AG09319 (cell line): ENCODE results near the gene MMP23B.
A peak's percentile ranks its signal among the peaks of the same experiment; 100 is the strongest.

Source experiments
- DNase-seq: peaks from one replicate; pipeline ENCODE4 v3.0.0-alpha.2; 2010; ENCODE audit warnings: low read depth; ENCODE audit errors: extremely low read depth
- TF ChIP-seq, protein P1 (sequence below): IDR thresholded peaks from 2 replicates; pipeline ENCODE4 v1.5.1; 2011; ENCODE audit warnings: low read depth, mild to moderate bottlenecking, inconsistent platforms, low read length, moderate library complexity

MMP23B gene

GRCh38 chr1:1614204-1614953, 17.6 kb upstream of the MMP23B start:
- DNase-seq = peak; percentile 35
- TF ChIP-seq, protein P1, sequence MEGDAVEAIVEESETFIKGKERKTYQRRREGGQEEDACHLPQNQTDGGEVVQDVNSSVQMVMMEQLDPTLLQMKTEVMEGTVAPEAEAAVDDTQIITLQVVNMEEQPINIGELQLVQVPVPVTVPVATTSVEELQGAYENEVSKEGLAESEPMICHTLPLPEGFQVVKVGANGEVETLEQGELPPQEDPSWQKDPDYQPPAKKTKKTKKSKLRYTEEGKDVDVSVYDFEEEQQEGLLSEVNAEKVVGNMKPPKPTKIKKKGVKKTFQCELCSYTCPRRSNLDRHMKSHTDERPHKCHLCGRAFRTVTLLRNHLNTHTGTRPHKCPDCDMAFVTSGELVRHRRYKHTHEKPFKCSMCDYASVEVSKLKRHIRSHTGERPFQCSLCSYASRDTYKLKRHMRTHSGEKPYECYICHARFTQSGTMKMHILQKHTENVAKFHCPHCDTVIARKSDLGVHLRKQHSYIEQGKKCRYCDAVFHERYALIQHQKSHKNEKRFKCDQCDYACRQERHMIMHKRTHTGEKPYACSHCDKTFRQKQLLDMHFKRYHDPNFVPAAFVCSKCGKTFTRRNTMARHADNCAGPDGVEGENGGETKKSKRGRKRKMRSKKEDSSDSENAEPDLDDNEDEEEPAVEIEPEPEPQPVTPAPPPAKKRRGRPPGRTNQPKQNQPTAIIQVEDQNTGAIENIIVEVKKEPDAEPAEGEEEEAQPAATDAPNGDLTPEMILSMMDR = no peak

GRCh38 chr1:1614954-1615255, 17.1 kb upstream of the MMP23B start:
- DNase-seq = no peak
- TF ChIP-seq, protein P1 = no peak

GRCh38 chr1:1615256-1616044, 16.5 kb upstream of the MMP23B start, which contains the start of gene MIB2:
MIB2 (plus strand) TSS chr1:1615500; CDS start chr1:1623453, 7,953 bp downstream.
- DNase-seq = peak; percentile 88
- TF ChIP-seq, protein P1 = no peak

DNA sequence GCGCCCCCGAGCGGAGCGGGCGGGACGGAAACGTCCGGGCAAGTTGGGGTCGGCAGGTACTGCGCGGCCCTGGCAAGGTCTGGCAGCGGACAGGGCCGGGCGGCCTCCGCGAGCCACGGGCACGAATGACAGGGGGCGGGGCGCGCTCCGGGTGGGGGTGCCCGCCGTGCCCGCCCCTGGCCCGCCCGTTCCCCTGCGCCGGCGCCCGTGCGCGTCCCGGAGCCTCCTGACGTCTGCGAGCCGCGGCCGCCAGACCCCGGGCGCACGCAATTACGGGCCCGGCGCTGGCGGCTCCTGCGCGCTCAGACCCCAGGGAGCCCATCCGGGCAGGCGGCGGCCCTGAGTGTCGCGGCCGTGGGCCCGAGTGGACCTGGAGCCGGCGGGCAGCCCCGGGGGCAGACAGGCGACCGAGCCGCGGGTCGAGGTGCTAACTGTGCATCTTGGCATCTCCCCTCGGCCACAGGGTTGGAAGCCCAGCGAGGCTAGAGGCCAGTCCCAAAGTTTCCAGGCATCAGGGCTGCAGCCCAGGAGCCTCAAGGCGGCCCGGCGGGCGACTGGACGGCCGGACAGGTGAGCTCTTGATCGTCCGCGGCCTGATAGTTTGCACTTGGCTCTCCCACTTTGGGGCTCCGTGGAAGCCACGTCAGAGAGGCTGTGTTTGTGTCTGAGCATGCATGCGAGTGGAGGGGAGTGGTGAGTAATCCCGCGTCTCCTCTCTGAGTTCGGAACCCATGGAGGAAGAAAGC, 15.8 kb upstream of the MMP23B start:
- no peak for DNase-seq
- TF ChIP-seq, protein P1 = no peak

DNA sequence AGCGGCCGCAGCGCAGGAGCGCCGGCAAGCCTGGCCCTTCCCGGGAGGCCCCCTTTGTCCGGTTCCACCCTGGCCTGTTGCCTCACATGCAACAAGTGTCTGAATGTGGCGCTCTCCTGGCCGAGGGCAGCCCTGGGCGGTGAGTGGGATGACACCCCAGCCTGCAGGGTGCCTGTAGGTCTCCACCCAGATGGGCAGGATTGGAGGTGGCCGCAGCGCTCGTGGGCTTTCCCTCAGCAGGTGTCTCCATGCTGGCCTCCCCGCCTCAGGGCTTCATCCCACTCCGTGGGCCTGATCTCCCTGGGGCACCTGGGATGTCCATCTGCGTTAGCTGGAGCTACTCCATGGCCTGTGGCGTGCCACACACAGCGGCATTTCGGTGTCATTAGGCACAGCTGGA, 15.1 kb upstream of the MMP23B start:
- DNase-seq = no peak
- TF ChIP-seq, protein P1 = no peak

DNA sequence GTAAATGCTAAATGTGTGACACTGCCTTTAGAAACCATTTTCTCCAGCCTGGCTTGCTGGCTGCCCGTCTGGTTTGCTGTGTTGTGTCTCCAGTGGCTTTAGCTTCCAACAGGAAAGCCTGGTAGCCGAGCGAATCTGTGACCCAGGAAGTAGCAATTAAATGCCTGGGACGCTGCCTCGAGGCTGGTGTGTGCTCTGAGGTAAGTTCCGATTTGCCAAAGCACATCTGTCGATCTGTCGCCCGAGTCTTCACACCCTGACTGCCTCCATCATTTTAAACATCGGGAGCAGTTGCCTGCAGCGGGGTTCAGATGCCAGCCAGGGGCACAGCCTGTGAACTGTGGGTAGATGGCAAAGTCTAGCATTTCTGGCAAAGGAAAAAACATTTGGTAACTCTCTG, 14.5 kb upstream of the MMP23B start:
- no peak for DNase-seq
- TF ChIP-seq, protein P1 = no peak
